Right lobe of liver (tissue), 4 donors: Measurements from ENCODE around the gene EVA1C.

ENCODE experiments used
- CTCF ChIP-seq, 4 donors: fragments of 200-600 bp in 3 of 4; fragments of 450-650 bp in 1 of 4; IDR thresholded peaks; one replicate each; pipeline versions ENCODE4 v1.5.1 to v1.8.0; 2016 to 2022; ENCODE audit warnings: antibody characterized with exemption in 4 of 4, mild to moderate bottlenecking in 2 of 4
- POLR2A ChIP-seq: fragments of 450-650 bp; IDR thresholded peaks from one replicate; pipeline ENCODE4 v1.6.1; 2017; ENCODE audit warnings: antibody characterized with exemption, mild to moderate bottlenecking
- donor health status: DM: no; HTN: no; CAD: no.
- donor health status: DM: no; HTN: no; CAD: no.
- donor health status: DM: no; HTN: yes; CAD: no.

- no peak for TF ChIP-seq CTCF (IDR thresholded peaks at IDR 0.05)
- no peak for TF ChIP-seq POLR2A
Measured at GRCh38 chr21:32391755-32392154, 20.8 kb upstream of the EVA1C start.
